ENCODE measurements around the gene WIPF2.

DNA sequence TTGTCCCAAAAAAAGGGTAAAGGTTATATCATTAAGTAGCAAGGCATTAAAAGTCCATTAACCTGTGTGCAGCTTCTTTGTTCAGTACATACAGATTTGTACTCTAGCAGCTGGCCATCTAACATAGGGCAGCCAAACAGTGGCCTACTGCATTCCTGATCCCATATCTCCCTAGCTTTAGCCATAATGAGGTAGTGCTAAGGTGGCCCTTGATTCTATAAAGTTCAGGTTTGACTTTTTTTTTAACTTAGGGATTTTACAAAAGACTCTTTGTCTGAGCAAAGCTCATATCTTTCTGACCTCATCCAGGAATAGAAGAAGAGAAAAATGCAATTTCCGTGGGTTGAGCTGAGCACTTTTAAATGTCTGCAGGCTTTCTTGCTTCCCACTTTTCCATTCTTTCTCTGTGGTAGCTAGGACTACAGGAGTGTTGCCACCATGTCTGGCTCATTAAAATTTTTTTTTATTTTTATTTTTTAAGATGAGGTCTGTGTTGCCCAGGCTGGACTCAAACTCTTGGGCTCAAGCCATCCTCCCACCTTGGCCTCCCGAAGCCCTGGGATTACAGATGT lies 49.1 kb downstream of the WIPF2 start:
- TF ChIP-seq, protein P1, sequence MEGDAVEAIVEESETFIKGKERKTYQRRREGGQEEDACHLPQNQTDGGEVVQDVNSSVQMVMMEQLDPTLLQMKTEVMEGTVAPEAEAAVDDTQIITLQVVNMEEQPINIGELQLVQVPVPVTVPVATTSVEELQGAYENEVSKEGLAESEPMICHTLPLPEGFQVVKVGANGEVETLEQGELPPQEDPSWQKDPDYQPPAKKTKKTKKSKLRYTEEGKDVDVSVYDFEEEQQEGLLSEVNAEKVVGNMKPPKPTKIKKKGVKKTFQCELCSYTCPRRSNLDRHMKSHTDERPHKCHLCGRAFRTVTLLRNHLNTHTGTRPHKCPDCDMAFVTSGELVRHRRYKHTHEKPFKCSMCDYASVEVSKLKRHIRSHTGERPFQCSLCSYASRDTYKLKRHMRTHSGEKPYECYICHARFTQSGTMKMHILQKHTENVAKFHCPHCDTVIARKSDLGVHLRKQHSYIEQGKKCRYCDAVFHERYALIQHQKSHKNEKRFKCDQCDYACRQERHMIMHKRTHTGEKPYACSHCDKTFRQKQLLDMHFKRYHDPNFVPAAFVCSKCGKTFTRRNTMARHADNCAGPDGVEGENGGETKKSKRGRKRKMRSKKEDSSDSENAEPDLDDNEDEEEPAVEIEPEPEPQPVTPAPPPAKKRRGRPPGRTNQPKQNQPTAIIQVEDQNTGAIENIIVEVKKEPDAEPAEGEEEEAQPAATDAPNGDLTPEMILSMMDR (conservative IDR thresholded peaks at IDR 0.05): no peak
- no peak for TF ChIP-seq ZFX (IDR thresholded peaks at IDR 0.05)

Data from C4-2B (cell line).